Duodenal mucosa (tissue), 2 donors: Measurements from ENCODE around the gene SP7.
"Not testable (repeated sequence)": the region's sequence is repeated elsewhere in the genome, so short reads cannot be mapped to it uniquely, and the experiment has no call there.

Experiments used
- H3K27ac ChIP-seq: one replicate; pipeline ENCODE4 v1.7.0; 2013; ENCODE audit warnings: low read depth, low read length
- H3K27me3 ChIP-seq, 2 donors: one replicate each; pipeline ENCODE4 v1.7.0; 2013; ENCODE audit warnings: low read length in 2 of 2, control low read depth in 1 of 2; ENCODE audit not compliant: insufficient read depth in 2 of 2, control insufficient read depth in 1 of 2
- H3K36me3 ChIP-seq, 2 donors: one replicate each; pipeline ENCODE4 v1.7.0; 2013; ENCODE audit warnings: low read length in 2 of 2, control low read depth in 1 of 2; ENCODE audit not compliant: insufficient read depth in 2 of 2, control insufficient read depth in 1 of 2
- H3K4me1 ChIP-seq, 2 donors: one replicate each; pipeline ENCODE4 v1.7.0; 2013; ENCODE audit warnings: low read length in 2 of 2, control low read depth in 1 of 2; ENCODE audit not compliant: insufficient read depth in 2 of 2, control insufficient read depth in 1 of 2
- H3K4me3 ChIP-seq, 2 donors: one replicate each; pipeline ENCODE4 v1.7.0; 2013; ENCODE audit warnings: low read length in 2 of 2, low read depth in 1 of 2
- H3K9ac ChIP-seq, 2 donors: one replicate each; pipeline ENCODE4 v1.7.0; 2013; ENCODE audit warnings: low read length in 2 of 2, low read depth in 1 of 2
- H3K9me3 ChIP-seq, 2 donors: one replicate each; pipeline ENCODE4 v1.7.0; 2013; ENCODE audit warnings: low read length in 2 of 2, control low read depth in 1 of 2; ENCODE audit not compliant: control insufficient read depth in 1 of 2

The SP7 gene

DNA sequence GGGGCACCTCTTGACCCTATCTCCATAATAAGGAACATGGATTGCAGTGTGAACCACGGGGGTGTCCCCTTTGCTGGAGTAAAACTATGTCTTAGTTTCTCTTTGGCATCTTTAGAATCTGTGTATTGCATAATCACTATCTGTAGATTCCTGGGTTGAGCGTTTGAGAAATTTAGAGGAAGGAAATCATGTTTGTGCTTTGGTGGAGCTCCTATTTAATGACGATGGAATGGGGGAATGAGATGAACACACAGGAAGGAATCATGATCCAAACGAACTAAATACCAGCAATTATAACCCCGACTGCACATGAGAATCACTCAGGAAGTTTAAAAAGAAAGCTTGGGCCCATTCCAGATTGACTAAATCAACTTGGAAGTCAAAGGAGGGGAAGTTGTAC, 38.0 kb downstream of the SP7 start:
- H3K27ac ChIP-seq: no peak overlapping the region
- no peak overlapping the region for H3K9ac ChIP-seq
- H3K36me3 ChIP-seq: peaks cover 10 to 15% of the 10 kb centered on the region in 2 donors
- no peaks in the 10 kb centered on the region for H3K27me3 ChIP-seq
- peaks cover 18 to 45% of the 10 kb centered on the region in 2 donors for H3K4me1 ChIP-seq
- no peaks in the 10 kb centered on the region for H3K9me3 ChIP-seq
- no peak overlapping the region for H3K4me3 ChIP-seq

DNA sequence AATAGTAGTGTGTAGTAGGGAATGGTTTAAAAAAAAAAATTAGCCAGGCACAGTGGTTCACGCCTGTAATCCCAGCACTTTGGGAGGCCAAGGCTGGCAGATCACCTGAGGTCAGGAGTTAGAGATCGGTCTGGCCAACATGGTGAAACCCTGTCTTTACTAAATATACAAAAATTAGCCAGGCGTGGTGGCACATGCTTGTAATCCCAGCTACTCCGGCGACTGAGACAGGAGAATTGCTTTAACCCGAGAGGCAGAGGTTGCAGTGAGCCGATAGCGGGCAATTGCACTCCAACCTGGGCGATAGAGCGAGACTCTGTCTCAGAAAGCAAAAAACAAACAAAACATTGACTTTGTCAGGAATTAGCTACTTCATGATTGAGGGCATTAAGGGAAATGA, 39.0 kb downstream of the SP7 start:
- not testable (repeated sequence) for H3K27ac ChIP-seq, H3K9me3 ChIP-seq, H3K9ac ChIP-seq, H3K27me3 ChIP-seq, H3K4me3 ChIP-seq
- Histone ChIP-seq H3K36me3 (peaks cover 6 to 14% of the 10 kb centered on the region in 2 donors), H3K4me1 (peaks cover 18 to 45% of the 10 kb centered on the region in 2 donors)

DNA sequence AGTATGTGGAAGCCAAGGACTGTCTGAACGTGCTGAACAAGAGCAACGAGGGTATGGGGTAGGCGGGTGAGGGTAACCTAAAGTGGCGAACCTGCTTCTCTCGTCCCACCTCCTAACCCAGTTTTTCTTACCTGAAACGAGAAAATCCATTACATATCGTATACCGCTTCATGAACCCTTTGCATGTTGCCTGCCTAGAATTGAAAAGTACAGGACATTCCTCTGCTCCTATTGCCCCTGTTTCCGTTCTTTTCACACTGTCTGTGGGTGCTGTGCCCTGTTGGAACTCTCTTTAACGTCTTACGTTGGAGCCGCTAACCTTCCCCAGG, 40.3 kb downstream of the SP7 start:
- Histone ChIP-seq H3K27ac (no peak overlapping the region), H3K36me3 (peaks cover 6 to 17% of the 10 kb centered on the region in 2 donors), H3K9me3 (no peaks in the 10 kb centered on the region), H3K9ac (peak overlapping the region; percentile 94 to 100), H3K27me3 (no peaks in the 10 kb centered on the region), H3K4me1 (peaks cover 18 to 41% of the 10 kb centered on the region in 2 donors), H3K4me3 (peak overlapping the region; percentile 89 to 100)

DNA sequence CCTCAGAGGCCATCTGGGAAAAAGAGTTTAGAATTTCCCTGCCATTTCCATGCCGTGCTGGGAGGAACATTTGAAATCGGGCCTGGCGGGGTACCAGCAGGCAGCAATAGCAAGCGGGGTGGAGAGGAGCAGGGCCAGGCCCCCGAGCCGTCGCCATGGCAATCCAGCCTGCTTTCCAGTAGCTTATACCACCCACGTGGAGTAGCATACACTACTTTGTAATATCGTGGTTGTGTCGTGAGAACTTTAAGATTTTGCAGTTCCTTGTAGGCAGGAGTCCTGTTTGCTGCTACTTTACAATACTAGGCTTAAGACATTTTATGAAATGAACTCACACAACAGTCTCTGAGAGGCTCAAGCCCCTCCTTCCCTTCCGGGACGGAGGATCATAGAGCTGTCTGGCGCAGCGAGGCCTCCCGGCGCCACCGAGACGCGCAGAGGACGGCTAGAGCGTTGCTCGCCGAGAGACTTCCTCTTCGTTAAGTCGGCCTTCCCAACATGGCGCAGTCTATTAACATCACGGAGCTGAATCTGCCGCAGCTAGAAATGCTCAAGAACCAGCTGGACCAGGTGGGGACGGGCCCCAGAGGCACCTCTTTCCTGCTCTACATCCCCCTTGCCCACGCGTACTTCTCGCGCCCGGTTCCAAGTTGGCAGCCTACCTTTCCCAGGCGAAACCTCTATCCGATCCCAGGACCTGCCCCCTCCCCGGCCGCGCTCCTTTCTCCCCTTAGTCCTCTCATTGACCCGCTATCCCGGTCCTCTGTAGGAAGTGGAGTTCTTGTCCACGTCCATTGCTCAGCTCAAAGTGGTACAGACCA, 40.9 kb downstream of the SP7 start, which contains the start of gene PFDN5:
Gene PFDN5, plus strand, starts transcription at position 473 of the 821 bp plus-strand sequence. Its CDS starts 26 bp downstream, at position 499.
- H3K4me1 ChIP-seq: peaks cover 15 to 35% of the 10 kb centered on the region in 2 donors
- H3K36me3 ChIP-seq: peaks cover 6 to 18% of the 10 kb centered on the region in 2 donors

DNA sequence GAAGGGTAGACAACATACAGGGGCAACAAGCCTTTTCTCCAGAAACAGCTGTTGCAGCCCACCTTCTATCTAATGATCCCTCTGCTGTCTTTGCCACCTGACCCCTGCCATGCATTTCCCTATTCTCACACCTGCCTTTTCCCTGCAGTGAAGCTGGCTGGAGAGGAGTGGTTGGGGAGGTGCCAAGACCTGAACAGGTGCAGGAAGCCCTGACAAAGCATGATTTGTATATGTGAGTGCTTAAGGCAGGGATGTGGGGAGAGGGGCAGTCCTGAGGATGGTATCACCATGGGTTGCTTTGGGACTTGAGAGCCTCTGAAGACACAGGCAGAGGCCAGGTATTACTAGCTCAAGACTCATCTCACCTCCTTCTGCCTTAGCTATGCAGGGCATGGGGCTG, 43.7 kb downstream of the SP7 start:
- H3K36me3 ChIP-seq: peaks cover 0 to 32% of the 10 kb centered on the region in 2 donors
- no peak overlapping the region for H3K4me3 ChIP-seq
- H3K9ac ChIP-seq: no peak overlapping the region
- H3K4me1 ChIP-seq: peaks cover 7 to 19% of the 10 kb centered on the region in 2 donors
- no peaks in the 10 kb centered on the region for H3K27me3 ChIP-seq
- no peak overlapping the region for H3K27ac ChIP-seq
- H3K9me3 ChIP-seq: no peaks in the 10 kb centered on the region

More for the DNA sequence above, 40.9 kb downstream of the SP7 start, which contains the start of gene PFDN5:
- H3K27me3 ChIP-seq: no peaks in the 10 kb centered on the region
- peak within 1 kb of the TSS; percentile 89 to 100 for H3K4me3 ChIP-seq
- peak within 1 kb of the TSS; percentile 94 to 100 for H3K9ac ChIP-seq
- H3K9me3 ChIP-seq: no peaks in the 10 kb centered on the region
- H3K27ac ChIP-seq: peak within 1 kb of the TSS; percentile 44

DNA sequence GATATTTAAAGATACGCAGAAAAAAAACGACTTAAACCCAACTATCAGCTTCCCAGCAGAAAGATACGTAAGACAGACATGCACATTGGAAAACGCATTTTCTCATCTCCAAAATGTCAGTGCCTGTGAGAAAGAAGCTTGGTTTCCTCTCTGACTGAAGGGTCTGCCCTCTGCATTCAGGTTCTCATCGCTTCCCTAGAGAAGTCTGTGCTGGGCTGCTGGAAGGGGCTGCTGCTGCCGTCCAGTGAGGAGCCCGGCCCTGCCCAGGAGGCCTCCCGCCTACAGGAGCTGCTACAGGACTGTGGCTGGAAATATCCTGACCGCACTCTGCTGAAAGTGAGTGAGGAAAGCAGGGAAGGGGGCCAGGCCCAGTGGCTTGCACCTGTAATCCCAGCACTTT, 45.5 kb downstream of the SP7 start:
- H3K4me3 ChIP-seq: no peak overlapping the region
- no peak overlapping the region for H3K9ac ChIP-seq
- H3K36me3 ChIP-seq: peaks cover 0 to 34% of the 10 kb centered on the region in 2 donors
- no peak overlapping the region for H3K27ac ChIP-seq
- no peaks in the 10 kb centered on the region for H3K9me3 ChIP-seq
- H3K4me1 ChIP-seq: peaks cover 0 to 7% of the 10 kb centered on the region in 2 donors
- H3K27me3 ChIP-seq: no peaks in the 10 kb centered on the region

DNA sequence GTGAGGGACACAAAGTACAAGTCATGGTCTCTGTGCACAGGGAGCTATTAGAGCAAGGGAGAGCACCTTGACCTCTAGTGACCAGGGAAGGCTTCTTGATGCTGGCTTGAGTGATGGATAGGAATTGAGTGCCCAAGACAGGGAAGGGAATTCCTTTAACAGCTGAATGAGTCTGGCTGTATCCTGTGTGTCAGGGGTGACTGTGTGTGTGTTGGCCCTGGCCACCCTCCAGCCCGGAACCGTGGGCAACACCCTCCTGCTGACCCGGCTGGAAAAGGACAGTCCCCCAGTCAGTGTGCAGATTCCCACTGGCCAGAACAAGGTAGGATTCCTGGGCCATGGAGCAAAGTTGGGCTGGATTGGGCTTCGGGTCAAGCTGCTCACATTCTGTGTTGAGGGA, 46.3 kb downstream of the SP7 start:
- no peak overlapping the region for H3K9ac ChIP-seq
- no peak overlapping the region for H3K4me3 ChIP-seq
- peaks cover 0 to 3% of the 10 kb centered on the region in 2 donors for H3K4me1 ChIP-seq
- no peaks in the 10 kb centered on the region for H3K9me3 ChIP-seq
- H3K36me3 ChIP-seq: peaks cover 0 to 34% of the 10 kb centered on the region in 2 donors
- no peaks in the 10 kb centered on the region for H3K27me3 ChIP-seq
- no peak overlapping the region for H3K27ac ChIP-seq

DNA sequence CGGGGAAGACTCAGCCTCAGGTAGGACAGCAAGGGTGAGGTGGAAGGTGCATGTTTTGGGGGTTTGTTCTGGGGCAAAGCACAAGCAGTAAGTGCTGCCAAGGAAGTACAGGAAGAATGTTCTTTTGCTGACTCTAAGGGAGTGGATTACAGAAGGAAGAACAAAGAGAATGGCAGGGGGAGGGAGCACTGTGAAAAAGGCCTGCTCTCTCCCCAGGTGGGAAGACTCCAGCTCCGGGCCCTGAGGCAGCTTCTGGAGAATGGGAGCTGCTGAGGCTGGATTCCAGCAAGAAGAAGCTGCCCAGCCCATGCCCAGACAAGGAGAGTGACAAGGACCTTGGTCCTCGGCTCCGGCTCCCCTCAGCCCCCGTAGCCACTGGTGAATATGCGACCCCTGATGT, 47.8 kb downstream of the SP7 start:
- Histone ChIP-seq H3K4me1 (no peaks in the 10 kb centered on the region), H3K27ac (no peak overlapping the region), H3K9me3 (no peaks in the 10 kb centered on the region), H3K36me3 (peaks cover 6 to 41% of the 10 kb centered on the region in 2 donors), H3K4me3 (no peak overlapping the region), H3K9ac (no peak overlapping the region), H3K27me3 (no peaks in the 10 kb centered on the region)

DNA sequence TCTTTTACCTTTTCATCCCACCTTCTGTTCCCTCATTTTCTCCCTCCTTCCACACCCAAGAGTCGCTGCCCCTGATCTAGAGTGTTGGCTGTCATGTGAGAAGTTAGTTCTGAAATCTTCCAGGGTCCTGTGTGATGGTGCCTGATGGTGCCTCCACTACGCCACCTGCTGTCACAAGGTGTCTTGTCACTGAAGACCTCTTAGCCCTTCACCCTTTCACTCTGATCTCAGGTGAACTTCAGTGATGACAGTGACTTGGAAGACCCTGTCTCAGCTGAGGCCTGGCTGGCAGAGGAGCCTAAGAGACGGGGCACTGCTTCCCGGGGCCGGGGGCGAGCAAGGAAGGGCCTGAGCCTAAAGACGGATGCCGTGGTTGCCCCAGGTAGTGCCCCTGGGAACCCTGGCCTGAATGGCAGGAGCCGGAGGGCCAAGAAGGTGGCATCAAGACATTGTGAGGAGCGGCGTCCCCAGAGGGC, 48.4 kb downstream of the SP7 start:
- Histone ChIP-seq H3K36me3 (peaks cover 7 to 44% of the 10 kb centered on the region in 2 donors), H3K27me3 (no peaks in the 10 kb centered on the region), H3K9ac (no peak overlapping the region), H3K4me1 (no peaks in the 10 kb centered on the region), H3K27ac (no peak overlapping the region), H3K4me3 (no peak overlapping the region), H3K9me3 (no peaks in the 10 kb centered on the region)

DNA sequence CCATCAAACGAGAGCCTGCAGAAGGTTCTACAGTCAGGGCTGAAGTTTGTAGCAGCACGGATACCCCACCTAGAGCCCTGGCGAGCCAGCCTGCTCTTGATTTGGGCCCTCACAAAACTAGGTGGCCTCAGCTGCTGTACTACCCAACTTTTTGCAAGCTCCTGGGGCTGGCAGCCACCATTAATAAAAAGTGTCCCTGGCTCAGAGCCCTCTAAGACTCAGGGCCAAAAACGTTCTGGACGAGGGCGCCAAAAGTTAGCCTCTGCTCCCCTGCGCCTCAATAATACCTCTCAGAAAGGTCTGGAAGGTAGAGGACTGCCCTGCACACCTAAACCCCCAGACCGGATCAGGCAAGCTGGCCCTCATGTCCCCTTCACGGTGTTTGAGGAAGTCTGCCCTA, 49.7 kb downstream of the SP7 start:
- Histone ChIP-seq H3K27me3 (no peaks in the 10 kb centered on the region), H3K9me3 (no peaks in the 10 kb centered on the region), H3K9ac (no peak overlapping the region), H3K27ac (no peak overlapping the region), H3K4me1 (no peaks in the 10 kb centered on the region), H3K36me3 (peaks cover 7 to 40% of the 10 kb centered on the region in 2 donors), H3K4me3 (no peak overlapping the region)
